HepG2 (cell line): ENCODE results near the gene PRKCG. TPM values are rescaled to one million over a fixed set of nuclear protein-coding genes. Genes with fewer than 3 reads are reported as not detected.

Source experiments
- PCBP1 ChIP-seq: fragments of 200-400 bp; formaldehyde crosslinking; IDR thresholded peaks from 2 replicates; pipeline ENCODE4 v1.6.1; 2017; ENCODE audit warnings: mild to moderate bottlenecking, low read depth, low read length, borderline replicate concordance
- ZBTB34 ChIP-seq: sonication (generic); formaldehyde crosslinking; IDR thresholded peaks from 2 replicates; pipeline ENCODE4 v1.8.0; 2022; ENCODE audit warnings: mild to moderate bottlenecking, missing genetic modification reagents
- ZFP82 ChIP-seq: sonication (generic); formaldehyde crosslinking; IDR thresholded peaks from 2 replicates; pipeline ENCODE4 v1.5.1; 2020; ENCODE audit warnings: mild to moderate bottlenecking, missing genetic modification reagents, borderline replicate concordance
- ZMYM3 ChIP-seq: sonication (generic); formaldehyde crosslinking; IDR thresholded peaks from 2 replicates; pipeline ENCODE4 v1.5.1; 2020; ENCODE audit warnings: mild to moderate bottlenecking, missing genetic modification reagents
- ZNF468 ChIP-seq: sonication (generic); formaldehyde crosslinking; IDR thresholded peaks from 2 replicates; pipeline ENCODE4 v1.8.0; 2022; ENCODE audit warnings: mild to moderate bottlenecking, moderate library complexity, missing genetic modification reagents
- ZNF720 ChIP-seq: sonication (generic); formaldehyde crosslinking; IDR thresholded peaks from 2 replicates; pipeline ENCODE4 v1.4.0; 2020; ENCODE audit warnings: missing genetic modification reagents
- ZNF790 ChIP-seq: sonication (generic); formaldehyde crosslinking; IDR thresholded peaks from 2 replicates; pipeline ENCODE4 v1.8.0; 2022; ENCODE audit warnings: missing genetic modification reagents, mild to moderate bottlenecking, borderline replicate concordance
- polyA plus RNA-seq, 8 experiments: library from polyadenylated mRNA; depleted of rRNA in 3 of 8; stranded (reverse) in 7 of 8; unstranded in 1 of 8; fragments of >200 nt; fragmentation: Illumina TruSeq in 4 of 8; extraction: Trizol in 4 of 8; gene quantifications; 2 replicates each; pipeline versions ENCODE4 v1.2.1 to v1.2.3, GENCODE V29; 2011 to 2016; ENCODE audit warnings: low read depth in 4 of 8, missing spikeins in 1 of 8, mixed read lengths in 1 of 8; ENCODE audit not compliant: insufficient read depth in 1 of 8
- total RNA-seq, 5 experiments: library from RNA; depleted of rRNA; stranded (reverse); fragments of >200 nt; fragmentation: Illumina TruSeq; extraction: Trizol; gene quantifications; 2 replicates each; pipeline ENCODE4 v1.2.3, GENCODE V29; 2016; ENCODE audit warnings: low read depth in 1 of 5
- TF ChIP-seq, protein P1 (sequence below): sonication (generic); formaldehyde crosslinking; IDR thresholded peaks from 2 replicates; pipeline ENCODE4 v1.5.1; 2020; ENCODE audit warnings: missing genetic modification reagents, mild to moderate bottlenecking, borderline replicate concordance
- TF ChIP-seq, protein P2 (sequence below): IDR thresholded peaks from 2 replicates; pipeline ENCODE4 v1.6.1; 2012; ENCODE audit warnings: inconsistent platforms
- TF ChIP-seq, protein P3 (sequence below): sonication (generic); formaldehyde crosslinking; IDR thresholded peaks from 2 replicates; pipeline ENCODE4 v1.8.0; 2022; ENCODE audit warnings: mild to moderate bottlenecking, missing genetic modification reagents, moderate library complexity
- TF ChIP-seq, protein P4 (sequence below), 2 experiments: fragments of 450-650 bp in 1 of 2; sonication (generic) in 1 of 2; formaldehyde crosslinking in 1 of 2; IDR thresholded peaks; 2 replicates each; pipeline versions ENCODE4 v1.6.1 to v1.8.0; 2016 to 2022; ENCODE audit warnings: antibody characterized with exemption in 1 of 2, mild to moderate bottlenecking in 1 of 2, missing genetic modification reagents in 1 of 2

PRKCG gene
- total and polyA plus RNA-seq, 2 of the 13 experiments (the other 11 are each of a cell fraction or from before 2014, with no cell fraction given), result 0.02 to 0.03 TPM

DNA sequence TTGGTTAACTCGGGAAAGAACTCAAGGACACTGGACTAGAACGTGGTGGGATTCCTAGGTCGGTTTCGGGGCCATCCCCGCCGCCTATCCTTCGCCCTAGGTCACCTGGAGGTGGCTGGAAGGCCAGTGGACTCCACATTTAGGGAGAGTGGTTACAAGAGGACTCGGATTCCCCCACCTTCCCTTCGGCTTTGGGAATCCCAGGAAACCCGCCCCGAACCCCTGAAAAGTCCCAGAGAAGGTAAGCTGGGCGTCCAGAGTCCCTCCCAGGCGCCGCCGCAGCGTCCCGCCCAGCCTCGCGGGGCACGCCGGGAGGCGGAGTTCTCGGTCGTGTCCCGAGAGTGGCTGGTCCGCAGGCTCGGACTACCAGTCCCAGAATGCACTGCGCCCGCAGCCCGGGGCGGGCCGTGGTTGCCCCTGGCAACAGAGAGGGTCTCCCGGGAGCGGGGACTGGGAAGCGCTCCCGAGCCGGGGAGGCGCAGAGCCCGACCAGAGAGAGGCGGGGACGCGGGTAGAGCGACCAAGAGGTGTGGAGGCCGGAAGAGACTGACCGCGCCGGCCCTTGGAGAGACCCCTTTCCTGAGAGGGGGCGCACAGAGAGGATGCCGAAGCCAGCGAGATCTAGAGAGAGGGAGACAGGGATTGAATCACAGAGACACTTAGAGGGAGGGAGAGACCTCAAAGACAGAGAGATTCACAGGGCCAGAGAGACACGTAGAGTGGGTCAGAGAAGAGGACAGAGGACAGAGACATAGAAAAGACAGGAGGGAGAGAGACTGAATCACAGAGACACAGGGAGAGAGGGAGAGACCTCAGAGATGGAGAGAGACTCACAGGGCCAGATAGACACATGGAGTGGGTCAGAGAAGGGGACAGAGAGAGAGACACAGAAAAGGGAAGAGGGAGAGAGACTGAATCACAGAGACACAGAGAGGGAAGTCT is 2.6 kb upstream of the PRKCG start (continued):
- TF ChIP-seq, protein P1, sequence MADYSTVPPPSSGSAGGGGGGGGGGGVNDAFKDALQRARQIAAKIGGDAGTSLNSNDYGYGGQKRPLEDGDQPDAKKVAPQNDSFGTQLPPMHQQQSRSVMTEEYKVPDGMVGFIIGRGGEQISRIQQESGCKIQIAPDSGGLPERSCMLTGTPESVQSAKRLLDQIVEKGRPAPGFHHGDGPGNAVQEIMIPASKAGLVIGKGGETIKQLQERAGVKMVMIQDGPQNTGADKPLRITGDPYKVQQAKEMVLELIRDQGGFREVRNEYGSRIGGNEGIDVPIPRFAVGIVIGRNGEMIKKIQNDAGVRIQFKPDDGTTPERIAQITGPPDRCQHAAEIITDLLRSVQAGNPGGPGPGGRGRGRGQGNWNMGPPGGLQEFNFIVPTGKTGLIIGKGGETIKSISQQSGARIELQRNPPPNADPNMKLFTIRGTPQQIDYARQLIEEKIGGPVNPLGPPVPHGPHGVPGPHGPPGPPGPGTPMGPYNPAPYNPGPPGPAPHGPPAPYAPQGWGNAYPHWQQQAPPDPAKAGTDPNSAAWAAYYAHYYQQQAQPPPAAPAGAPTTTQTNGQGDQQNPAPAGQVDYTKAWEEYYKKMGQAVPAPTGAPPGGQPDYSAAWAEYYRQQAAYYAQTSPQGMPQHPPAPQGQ (CRISPR knock-in tag), result no peak
- TF ChIP-seq ZFP82 (CRISPR knock-in tag) (no peak), ZNF720 (CRISPR knock-in tag) (no peak), PCBP1 (no peak), ZBTB34 (CRISPR knock-in tag) (no peak), ZNF790 (CRISPR knock-in tag) (no peak), ZMYM3 (CRISPR knock-in tag) (no peak), ZNF468 (no peak)
- TF ChIP-seq, protein P2, sequence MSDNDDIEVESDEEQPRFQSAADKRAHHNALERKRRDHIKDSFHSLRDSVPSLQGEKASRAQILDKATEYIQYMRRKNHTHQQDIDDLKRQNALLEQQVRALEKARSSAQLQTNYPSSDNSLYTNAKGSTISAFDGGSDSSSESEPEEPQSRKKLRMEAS, result 0 out of 2 replicates have a peak, but pooled peaks have one; percentile 14
- TF ChIP-seq, protein P3, sequence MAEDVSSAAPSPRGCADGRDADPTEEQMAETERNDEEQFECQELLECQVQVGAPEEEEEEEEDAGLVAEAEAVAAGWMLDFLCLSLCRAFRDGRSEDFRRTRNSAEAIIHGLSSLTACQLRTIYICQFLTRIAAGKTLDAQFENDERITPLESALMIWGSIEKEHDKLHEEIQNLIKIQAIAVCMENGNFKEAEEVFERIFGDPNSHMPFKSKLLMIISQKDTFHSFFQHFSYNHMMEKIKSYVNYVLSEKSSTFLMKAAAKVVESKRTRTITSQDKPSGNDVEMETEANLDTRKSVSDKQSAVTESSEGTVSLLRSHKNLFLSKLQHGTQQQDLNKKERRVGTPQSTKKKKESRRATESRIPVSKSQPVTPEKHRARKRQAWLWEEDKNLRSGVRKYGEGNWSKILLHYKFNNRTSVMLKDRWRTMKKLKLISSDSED (CRISPR knock-in tag), result no peak
- TF ChIP-seq, protein P4, sequence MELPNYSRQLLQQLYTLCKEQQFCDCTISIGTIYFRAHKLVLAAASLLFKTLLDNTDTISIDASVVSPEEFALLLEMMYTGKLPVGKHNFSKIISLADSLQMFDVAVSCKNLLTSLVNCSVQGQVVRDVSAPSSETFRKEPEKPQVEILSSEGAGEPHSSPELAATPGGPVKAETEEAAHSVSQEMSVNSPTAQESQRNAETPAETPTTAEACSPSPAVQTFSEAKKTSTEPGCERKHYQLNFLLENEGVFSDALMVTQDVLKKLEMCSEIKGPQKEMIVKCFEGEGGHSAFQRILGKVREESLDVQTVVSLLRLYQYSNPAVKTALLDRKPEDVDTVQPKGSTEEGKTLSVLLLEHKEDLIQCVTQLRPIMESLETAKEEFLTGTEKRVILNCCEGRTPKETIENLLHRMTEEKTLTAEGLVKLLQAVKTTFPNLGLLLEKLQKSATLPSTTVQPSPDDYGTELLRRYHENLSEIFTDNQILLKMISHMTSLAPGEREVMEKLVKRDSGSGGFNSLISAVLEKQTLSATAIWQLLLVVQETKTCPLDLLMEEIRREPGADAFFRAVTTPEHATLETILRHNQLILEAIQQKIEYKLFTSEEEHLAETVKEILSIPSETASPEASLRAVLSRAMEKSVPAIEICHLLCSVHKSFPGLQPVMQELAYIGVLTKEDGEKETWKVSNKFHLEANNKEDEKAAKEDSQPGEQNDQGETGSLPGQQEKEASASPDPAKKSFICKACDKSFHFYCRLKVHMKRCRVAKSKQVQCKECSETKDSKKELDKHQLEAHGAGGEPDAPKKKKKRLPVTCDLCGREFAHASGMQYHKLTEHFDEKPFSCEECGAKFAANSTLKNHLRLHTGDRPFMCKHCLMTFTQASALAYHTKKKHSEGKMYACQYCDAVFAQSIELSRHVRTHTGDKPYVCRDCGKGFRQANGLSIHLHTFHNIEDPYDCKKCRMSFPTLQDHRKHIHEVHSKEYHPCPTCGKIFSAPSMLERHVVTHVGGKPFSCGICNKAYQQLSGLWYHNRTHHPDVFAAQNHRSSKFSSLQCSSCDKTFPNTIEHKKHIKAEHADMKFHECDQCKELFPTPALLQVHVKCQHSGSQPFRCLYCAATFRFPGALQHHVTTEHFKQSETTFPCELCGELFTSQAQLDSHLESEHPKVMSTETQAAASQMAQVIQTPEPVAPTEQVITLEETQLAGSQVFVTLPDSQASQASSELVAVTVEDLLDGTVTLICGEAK (IDR thresholded peaks at IDR 0.05), result no peak
- TF ChIP-seq, protein P4 (CRISPR knock-in tag; IDR thresholded peaks at IDR 0.05), result no peak; the same call in 1 of the 2 replicates
